ENCODE data around the gene GNAI1.

The GNAI1 gene

DNA sequence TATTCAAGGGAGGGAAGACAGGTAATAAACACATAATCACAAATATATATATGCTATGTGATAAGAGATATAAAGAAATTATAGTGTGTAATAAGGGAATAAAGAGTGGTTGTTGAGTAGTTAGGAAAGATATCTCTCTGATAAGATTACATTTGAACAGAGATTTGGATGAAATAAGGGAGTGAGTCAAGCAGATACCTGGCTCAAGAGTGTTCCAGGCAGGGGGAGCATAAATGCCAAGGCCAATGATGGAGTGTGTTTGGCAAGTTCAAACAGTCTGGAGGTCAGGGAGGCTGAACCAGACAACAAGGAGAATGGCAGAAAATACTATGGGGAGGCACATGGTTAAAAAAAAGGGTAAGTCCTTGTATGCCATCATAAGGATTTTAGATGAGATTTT, 4.8 kb upstream of the GNAI1 start:
- H3K4me1 ChIP-seq (ENCODE audit: low read length) = peaks cover 34% of the 10 kb centered on the region
- no peak overlapping the region for H2AFZ ChIP-seq (ENCODE audit: low read length)
- H3K27me3 ChIP-seq (replicated peaks; ENCODE audit: insufficient read depth, low read length) = no peaks in the 10 kb centered on the region
- peaks cover 25% of the 10 kb centered on the region for H3F3A ChIP-seq (ENCODE audit: insufficient read depth, low read length)
- no peak overlapping the region for H3K4me2 ChIP-seq (ENCODE audit: low read depth, low read length)
- no peaks in the 10 kb centered on the region for H3K9me2 ChIP-seq (replicated peaks; ENCODE audit: insufficient read depth, low read length)
- no peaks in the 10 kb centered on the region for H4K20me1 ChIP-seq (ENCODE audit: insufficient read depth, low read length)
- no peak overlapping the region for H3K4me3 ChIP-seq (ENCODE audit: low read length)
- no peaks in the 10 kb centered on the region for H3K36me3 ChIP-seq (replicated peaks; ENCODE audit: insufficient read depth, low read length)
- no peak overlapping the region for H3K27ac ChIP-seq (ENCODE audit: low read length)
- no peaks in the 10 kb centered on the region for H3K79me2 ChIP-seq (ENCODE audit: low read length)
- H3K9ac ChIP-seq (ENCODE audit: low read length) = no peak overlapping the region
- DNase-seq = no peak
- TF ChIP-seq EZH2phosphoT487 (IDR thresholded peaks at IDR 0.05; ENCODE audit: low read length) (no peak), EZH2 (optimal IDR thresholded peaks at IDR 0.05; ENCODE audit: low read depth, low read length) (no peak)
- TF ChIP-seq, protein P1, sequence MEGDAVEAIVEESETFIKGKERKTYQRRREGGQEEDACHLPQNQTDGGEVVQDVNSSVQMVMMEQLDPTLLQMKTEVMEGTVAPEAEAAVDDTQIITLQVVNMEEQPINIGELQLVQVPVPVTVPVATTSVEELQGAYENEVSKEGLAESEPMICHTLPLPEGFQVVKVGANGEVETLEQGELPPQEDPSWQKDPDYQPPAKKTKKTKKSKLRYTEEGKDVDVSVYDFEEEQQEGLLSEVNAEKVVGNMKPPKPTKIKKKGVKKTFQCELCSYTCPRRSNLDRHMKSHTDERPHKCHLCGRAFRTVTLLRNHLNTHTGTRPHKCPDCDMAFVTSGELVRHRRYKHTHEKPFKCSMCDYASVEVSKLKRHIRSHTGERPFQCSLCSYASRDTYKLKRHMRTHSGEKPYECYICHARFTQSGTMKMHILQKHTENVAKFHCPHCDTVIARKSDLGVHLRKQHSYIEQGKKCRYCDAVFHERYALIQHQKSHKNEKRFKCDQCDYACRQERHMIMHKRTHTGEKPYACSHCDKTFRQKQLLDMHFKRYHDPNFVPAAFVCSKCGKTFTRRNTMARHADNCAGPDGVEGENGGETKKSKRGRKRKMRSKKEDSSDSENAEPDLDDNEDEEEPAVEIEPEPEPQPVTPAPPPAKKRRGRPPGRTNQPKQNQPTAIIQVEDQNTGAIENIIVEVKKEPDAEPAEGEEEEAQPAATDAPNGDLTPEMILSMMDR (IDR thresholded peaks at IDR 0.05; ENCODE audit: low read length) = no peak
- no peaks in the 10 kb centered on the region for H3K9me3 ChIP-seq (replicated peaks; ENCODE audit: insufficient read depth, low read length)

DNA sequence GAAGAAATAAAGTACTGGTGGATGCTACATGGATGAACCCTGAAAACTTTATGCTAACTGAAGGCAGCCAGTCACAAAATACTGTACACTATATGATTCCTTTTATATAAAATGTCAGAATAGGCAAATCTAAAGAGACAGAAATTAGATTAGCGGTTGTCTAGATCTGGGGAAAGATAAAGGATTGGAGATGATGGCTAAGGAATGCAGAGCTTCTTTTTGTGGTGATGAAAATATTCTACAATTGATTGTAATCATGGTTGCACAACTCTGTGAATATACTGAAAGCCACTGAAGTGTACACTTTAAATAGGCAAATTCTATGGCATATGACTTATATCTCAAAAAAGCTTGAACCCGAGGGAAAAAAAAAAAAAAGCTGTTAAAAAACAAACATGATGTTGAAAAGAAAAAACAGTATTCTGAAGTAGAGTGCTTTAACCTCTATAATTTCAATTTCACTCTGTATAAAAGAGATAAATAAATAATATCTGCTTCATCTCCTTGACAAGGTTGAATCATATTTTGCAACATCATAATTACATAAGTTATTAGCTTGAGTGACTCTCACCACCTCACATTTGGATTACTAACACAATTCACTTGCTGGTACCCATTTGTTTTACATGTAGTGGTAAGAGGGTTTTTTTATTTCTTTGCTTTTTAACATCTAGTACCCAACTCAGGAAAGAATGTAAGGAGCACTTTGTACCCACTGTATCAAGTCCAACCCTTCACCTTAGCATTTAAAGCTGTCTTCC, 2.8 kb upstream of the GNAI1 start:
- Histone ChIP-seq H3K27me3 (replicated peaks; ENCODE audit: insufficient read depth, low read length) (no peaks in the 10 kb centered on the region), H3K36me3 (replicated peaks; ENCODE audit: insufficient read depth, low read length) (no peaks in the 10 kb centered on the region), H3K9me2 (replicated peaks; ENCODE audit: insufficient read depth, low read length) (no peaks in the 10 kb centered on the region)

DNA sequence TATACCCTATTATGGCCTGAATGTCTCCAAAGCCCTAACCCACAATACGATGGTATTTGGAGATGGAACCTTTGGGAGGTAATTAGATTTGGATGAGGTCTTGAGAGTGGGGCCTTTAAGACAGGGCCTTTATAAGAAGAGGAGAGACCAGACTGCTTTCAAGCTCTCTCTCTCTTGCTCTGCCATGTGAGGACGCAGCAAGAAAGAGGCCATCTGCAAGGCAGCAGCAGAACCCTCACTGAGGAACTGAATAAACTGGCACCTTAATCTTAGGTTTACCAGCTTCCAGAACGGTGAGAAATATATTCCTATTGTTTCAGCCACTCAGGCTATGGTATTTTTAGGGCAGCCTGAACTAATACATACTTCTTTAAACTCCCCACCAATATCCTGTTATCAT, 2.0 kb upstream of the GNAI1 start:
- H3K4me3 ChIP-seq (ENCODE audit: low read length) = no peak overlapping the region
- no peaks in the 10 kb centered on the region for H3K9me3 ChIP-seq (replicated peaks; ENCODE audit: insufficient read depth, low read length)
- peaks cover 23% of the 10 kb centered on the region for H3K4me1 ChIP-seq (ENCODE audit: low read length)
- no peak overlapping the region for H3K27ac ChIP-seq (ENCODE audit: low read length)
- no peak for TF ChIP-seq EZH2 (optimal IDR thresholded peaks at IDR 0.05; ENCODE audit: low read depth, low read length)
- TF ChIP-seq, protein P1 (IDR thresholded peaks at IDR 0.05; ENCODE audit: low read length) = no peak
- TF ChIP-seq EZH2phosphoT487 (IDR thresholded peaks at IDR 0.05; ENCODE audit: low read length) = no peak
- H3K79me2 ChIP-seq (ENCODE audit: low read length) = peaks cover 18% of the 10 kb centered on the region
- peaks cover 23% of the 10 kb centered on the region for H3F3A ChIP-seq (ENCODE audit: insufficient read depth, low read length)
- no peaks in the 10 kb centered on the region for H3K36me3 ChIP-seq (replicated peaks; ENCODE audit: insufficient read depth, low read length)
- H2AFZ ChIP-seq (ENCODE audit: low read length) = no peak overlapping the region
- H3K4me2 ChIP-seq (ENCODE audit: low read depth, low read length) = no peak overlapping the region
- no peak for DNase-seq
- no peaks in the 10 kb centered on the region; the same call in 1 of the 2 replicates for H3K27me3 ChIP-seq (replicated peaks; ENCODE audit: insufficient read depth, low read length)
- H4K20me1 ChIP-seq (ENCODE audit: insufficient read depth, low read length) = no peaks in the 10 kb centered on the region; the same call in 1 of the 2 replicates
- no peaks in the 10 kb centered on the region for H3K9me2 ChIP-seq (replicated peaks; ENCODE audit: insufficient read depth, low read length)
- H3K9ac ChIP-seq (ENCODE audit: low read length) = no peak overlapping the region

More for the DNA sequence above, 2.8 kb upstream of the GNAI1 start:
- Histone ChIP-seq H3K4me2 (ENCODE audit: low read depth, low read length) (no peak overlapping the region), H3K9ac (ENCODE audit: low read length) (no peak overlapping the region), H3K27ac (ENCODE audit: low read length) (no peak overlapping the region), H2AFZ (ENCODE audit: low read length) (no peak overlapping the region), H3K79me2 (ENCODE audit: low read length) (peaks cover 12% of the 10 kb centered on the region), H3F3A (ENCODE audit: insufficient read depth, low read length) (peaks cover 30% of the 10 kb centered on the region), H3K4me1 (ENCODE audit: low read length) (peaks cover 30% of the 10 kb centered on the region), H3K4me3 (ENCODE audit: low read length) (no peak overlapping the region), H3K9me3 (replicated peaks; ENCODE audit: insufficient read depth, low read length) (no peaks in the 10 kb centered on the region), H4K20me1 (ENCODE audit: insufficient read depth, low read length) (no peaks in the 10 kb centered on the region; the same call in 1 of the 2 replicates)
- DNase-seq = no peak
- no peak for TF ChIP-seq EZH2phosphoT487 (IDR thresholded peaks at IDR 0.05; ENCODE audit: low read length)
- TF ChIP-seq EZH2 (optimal IDR thresholded peaks at IDR 0.05; ENCODE audit: low read depth, low read length) = no peak
- TF ChIP-seq, protein P1 (IDR thresholded peaks at IDR 0.05; ENCODE audit: low read length) = no peak
